NCI-H446 treated with DMSO at 0.1 percent for 48 hours (cell line): ENCODE data around the gene SF3B2.
"Not testable (repeated sequence)": the region's sequence is repeated elsewhere in the genome, so short reads cannot be mapped to it uniquely, and the experiment has no call there.

Source experiments
- DNase-seq: peaks from one replicate; lab custom pipeline; 2025; lab: John Stamatoyannopoulos, UW

Gene SF3B2

GRCh38 chr11:66106786-66107599, 54.8 kb downstream of the SF3B2 start:
- DNase-seq: no peak

DNA sequence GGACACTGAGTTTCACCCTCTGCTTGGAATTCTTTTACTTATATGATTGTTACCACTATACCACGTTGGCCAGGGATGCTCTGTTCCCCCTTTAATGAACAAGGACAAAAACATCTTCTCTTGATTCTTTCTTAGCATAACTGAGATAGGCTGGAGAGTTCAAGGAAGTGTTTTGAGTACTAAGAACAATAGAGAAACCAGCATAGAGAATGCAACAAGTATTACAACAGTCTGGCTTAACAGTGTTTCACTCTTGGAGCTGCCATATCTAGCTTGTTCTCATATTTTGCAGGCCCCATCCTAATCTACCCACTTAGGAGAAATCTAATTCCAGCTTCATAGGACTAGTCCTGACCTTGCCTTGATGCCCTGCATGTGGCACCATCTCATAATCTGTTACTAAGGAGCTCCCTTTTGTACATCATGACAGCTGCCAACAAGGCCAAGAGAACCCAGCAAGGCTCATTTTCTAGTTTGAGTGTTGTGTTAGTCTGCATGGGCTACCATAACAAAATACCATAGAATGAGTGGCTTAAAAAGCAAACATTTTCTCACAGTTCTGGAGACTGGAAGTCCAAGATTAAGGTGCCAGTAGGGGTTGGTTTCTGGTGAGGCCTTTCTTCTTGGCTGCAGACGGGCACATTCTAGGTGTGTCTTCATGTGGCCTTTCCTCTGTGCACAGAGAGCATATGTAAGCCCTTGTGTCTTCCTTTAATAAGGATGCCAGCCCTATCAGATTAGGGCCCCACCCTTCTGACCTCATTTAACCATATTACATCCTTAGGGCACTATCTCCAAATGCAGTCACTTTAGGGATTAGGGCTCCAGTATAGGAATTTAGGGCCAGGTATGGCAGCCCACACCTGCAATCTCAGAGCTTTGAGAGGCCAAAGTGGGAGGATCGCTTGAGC, 55.7 kb downstream of the SF3B2 start:
- DNase-seq: no peak

DNA sequence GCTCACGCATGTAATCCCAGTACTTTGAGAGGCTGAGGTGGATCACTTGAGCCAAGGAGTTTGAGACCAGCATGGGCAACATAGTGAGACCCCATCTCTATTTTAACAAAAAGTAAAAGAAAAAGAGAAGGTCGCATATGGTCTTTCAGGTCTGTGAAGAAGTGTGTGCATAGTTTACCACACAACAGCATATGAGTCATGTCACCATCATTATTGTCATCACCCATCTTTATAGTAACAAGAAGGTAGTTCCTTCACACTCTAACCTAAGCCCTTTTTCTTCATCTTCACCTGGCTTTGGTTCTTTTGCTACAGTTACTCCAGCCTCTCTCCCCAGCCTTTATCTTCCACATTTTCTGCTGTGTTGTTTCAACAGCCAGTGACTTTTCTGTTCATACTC, 57.1 kb downstream of the SF3B2 start:
- DNase-seq: no peak

DNA sequence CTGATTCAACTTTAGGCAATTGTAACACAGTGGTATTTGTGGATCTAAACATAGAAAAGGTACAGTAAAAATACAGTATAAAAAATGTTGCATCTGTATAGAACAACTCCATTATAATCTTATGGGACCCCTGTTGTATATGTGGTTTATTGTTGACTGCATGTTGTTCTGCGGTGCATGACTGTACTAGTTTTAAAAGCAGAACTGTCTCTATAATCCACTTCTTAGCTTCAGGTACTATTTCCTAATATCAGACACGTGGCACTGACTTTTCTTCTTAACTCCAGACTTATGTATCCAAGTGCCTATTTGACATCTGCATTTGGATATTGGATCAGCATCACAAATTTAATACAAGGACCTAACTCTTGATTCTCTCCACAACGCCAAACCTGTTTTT, 59.0 kb downstream of the SF3B2 start:
- DNase-seq: no peak

DNA sequence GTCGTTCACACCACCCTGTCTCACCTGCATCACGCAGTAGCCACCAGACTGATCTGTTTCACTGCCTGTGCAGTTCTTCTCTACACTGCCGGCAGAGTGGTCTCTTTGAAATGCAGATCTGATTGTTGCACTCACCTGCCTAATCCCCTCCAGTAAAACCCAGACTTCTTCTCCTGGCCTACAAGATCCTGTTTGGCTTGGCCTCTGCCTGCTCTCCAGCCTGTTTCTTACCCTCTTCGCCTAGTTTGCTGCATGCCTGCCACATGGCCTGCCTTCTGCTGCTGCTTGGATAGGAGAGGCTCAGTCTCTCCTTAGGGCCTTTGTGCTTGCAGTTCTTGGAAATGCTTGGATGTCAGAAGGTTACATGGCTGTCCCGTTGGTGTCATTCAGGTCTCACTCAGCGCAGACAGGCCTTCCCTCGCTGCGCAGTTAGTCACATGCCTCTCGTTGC, 59.9 kb downstream of the SF3B2 start:
- DNase-seq: no peak

DNA sequence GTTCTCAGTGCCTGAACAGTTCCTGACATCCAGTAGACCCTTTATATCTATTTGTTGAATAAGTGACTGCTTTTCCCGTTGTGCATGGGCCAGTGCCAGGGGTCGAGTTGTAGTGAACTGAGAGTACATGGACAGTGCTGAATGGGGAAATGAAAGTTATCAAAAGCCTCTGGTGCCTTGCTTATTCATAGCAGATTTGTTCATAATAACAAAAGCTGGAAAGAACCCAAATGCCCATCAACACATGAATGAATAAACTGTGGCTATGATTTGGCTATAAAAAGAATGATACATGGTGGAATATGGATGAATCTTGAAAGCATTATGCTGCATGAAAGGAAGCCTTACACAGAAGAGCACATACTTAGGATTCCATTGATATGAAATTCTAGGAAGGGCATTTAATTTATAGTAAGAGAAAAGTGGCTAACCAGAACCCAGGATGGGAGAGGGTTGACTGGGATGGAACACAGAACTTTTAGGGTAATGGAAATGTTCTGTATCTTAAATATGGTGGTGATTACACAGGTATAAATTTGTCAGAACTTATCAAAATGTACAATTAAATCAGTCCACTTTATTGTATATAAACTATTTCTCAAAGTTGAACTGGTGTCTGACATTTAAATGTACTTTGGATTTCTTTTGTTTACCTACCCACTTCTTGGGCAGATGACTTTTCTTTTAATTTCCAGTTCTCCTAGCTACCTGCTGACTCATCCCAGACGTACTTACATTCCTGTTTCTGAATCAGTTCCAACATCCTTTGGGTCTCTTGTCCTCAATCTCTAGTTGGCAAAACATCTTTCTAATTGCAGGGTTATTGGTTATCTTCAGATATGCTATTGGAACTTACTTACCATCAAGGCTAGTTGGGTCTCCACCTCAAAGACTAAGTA, 60.7 kb downstream of the SF3B2 start:
- no peak for DNase-seq

- not testable (repeated sequence) for DNase-seq
Observed at GRCh38 chr11:66114957-66115356, 62.8 kb downstream of the SF3B2 start.

DNA sequence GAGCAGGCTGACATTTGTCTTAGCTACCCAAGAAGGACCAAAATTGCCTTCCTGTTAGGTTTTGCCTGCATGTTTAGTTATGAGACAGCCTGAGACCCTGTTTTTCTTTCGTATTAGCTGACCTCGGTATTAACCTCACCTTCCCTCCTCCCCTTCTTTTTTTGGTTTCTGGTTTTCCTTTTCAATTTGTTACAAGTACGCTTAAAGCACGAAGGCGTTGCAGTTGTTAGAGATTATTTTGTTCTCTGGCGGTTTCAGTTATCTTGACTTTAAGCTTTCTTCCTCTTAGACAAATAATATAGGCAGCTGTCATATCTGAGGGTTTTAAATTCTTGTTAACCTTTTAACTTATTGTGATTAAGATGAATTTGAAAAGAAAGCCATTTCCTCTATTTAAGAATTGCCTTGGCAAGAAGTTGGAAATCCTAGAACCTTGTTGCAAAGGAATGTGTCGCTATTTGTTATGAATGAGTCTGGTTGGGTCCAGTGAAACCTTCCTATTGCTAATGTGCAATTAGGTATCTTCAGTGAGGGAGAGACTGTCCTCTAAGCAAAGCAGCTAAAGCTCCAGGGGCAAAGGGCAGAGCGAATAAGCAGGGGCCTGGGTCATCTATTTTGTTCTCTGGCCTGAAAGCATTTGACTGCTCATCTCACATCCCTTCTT, 63.6 kb downstream of the SF3B2 start:
- no peak for DNase-seq

GRCh38 chr11:66116576-66117361, 64.6 kb downstream of the SF3B2 start:
- DNase-seq: no peak

DNA sequence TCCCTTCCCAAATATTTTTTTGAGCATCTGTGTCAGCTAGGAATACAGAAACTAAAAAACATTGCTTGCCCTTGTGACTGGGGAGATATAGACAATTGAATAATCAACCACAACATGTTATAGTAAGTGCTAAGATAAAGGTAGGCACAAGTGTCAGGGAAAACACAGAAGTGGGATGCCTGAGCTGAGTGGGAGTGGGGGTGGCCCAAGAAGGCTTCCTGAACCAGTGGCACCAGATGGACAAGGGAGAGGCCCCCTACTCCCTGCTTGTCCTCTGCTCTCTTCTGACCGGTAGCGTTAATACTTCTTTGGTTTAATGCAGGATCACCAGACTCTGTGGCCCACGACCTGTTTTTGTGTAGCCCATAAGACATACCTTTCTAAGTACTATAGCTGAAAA, 66.7 kb downstream of the SF3B2 start:
- DNase-seq: no peak
